KMS-11 (cell line): ENCODE results near the gene NALF2.

Experiments used
- H2AFZ ChIP-seq: fragments of 200-600 bp; sonication (generic); 2 replicates; pipeline ENCODE4 v1.6.1; 2016; ENCODE audit warnings: antibody characterized with exemption, mixed run types, low read depth
- H3K27ac ChIP-seq: fragments of 200-600 bp; sonication (generic); 2 replicates; pipeline ENCODE4 v1.6.1; 2016; ENCODE audit warnings: mild to moderate bottlenecking, mixed run types
- H3K27me3 ChIP-seq: fragments of 200-600 bp; sonication (generic); 2 replicates; pipeline ENCODE4 v1.6.1; 2017; ENCODE audit warnings: mild to moderate bottlenecking, low read depth, mixed run types, moderate library complexity; ENCODE audit not compliant: insufficient read depth
- H3K36me3 ChIP-seq: fragments of 200-600 bp; sonication (generic); 2 replicates; pipeline ENCODE4 v1.6.1; 2017; ENCODE audit warnings: mild to moderate bottlenecking, mixed run types; ENCODE audit not compliant: insufficient read depth
- H3K4me1 ChIP-seq: fragments of 200-600 bp; sonication (generic); 2 replicates; pipeline ENCODE4 v1.6.1; 2016; ENCODE audit warnings: mild to moderate bottlenecking, low read depth, mixed run types; ENCODE audit not compliant: poor library complexity, severe bottlenecking
- H3K4me2 ChIP-seq: fragments of 200-600 bp; sonication (generic); 2 replicates; pipeline ENCODE4 v1.7.0; 2016; ENCODE audit warnings: mild to moderate bottlenecking, mixed run types
- H3K4me3 ChIP-seq: fragments of 200-600 bp; sonication (generic); IDR thresholded peaks from 2 replicates; pipeline ENCODE4 v1.6.1; 2017; ENCODE audit warnings: low read depth, low read length, mixed read lengths; ENCODE audit not compliant: insufficient read depth
- H3K79me2 ChIP-seq: fragments of 200-600 bp; sonication (generic); 2 replicates; pipeline ENCODE4 v1.6.1; 2016; ENCODE audit warnings: low read depth, mixed run types; ENCODE audit not compliant: insufficient read depth
- H3K9ac ChIP-seq: fragments of 200-600 bp; sonication (generic); 2 replicates; pipeline ENCODE4 v1.6.1; 2016; ENCODE audit warnings: mild to moderate bottlenecking, mixed run types
- H4K20me1 ChIP-seq: fragments of 200-600 bp; sonication (generic); 2 replicates; pipeline ENCODE4 v1.6.1; 2016; ENCODE audit warnings: mild to moderate bottlenecking, mixed run types; ENCODE audit not compliant: insufficient read depth
- TF ChIP-seq, protein P1 (sequence below): fragments of 200-600 bp; sonication (generic); conservative IDR thresholded peaks from 2 replicates; pipeline ENCODE4 v1.6.1; 2017; ENCODE audit warnings: low read depth, mild to moderate bottlenecking, antibody characterized with exemption, low read length, moderate library complexity, mixed read lengths

The NALF2 gene

DNA sequence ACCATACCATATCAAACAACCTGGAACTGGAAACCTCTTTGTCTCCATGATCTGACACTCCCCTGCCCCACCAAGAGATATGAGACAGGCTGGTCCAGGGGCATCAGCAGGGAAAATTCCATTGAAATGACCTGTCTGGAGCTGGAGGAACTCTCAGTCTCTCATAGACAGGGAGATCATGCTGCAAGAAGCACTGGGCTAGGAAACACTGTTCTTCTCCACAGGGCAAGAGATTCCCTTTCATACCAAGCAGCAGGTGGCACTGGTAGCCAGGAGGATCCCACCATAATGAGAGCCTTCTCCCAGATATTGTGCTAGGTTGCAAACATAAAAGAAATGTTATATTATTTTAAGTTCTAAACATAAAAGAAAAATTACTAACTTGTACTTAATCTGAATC lies 14.5 kb upstream of the NALF2 start:
- Histone ChIP-seq H2AFZ (no peak overlapping the region), H3K79me2 (no peaks in the 10 kb centered on the region), H3K4me1 (no peaks in the 10 kb centered on the region), H4K20me1 (no peaks in the 10 kb centered on the region), H3K4me3 (no peak overlapping the region), H3K9ac (no peak overlapping the region), H3K4me2 (no peak overlapping the region), H3K27ac (no peak overlapping the region), H3K36me3 (no peaks in the 10 kb centered on the region), H3K27me3 (no peaks in the 10 kb centered on the region)
- TF ChIP-seq, protein P1, sequence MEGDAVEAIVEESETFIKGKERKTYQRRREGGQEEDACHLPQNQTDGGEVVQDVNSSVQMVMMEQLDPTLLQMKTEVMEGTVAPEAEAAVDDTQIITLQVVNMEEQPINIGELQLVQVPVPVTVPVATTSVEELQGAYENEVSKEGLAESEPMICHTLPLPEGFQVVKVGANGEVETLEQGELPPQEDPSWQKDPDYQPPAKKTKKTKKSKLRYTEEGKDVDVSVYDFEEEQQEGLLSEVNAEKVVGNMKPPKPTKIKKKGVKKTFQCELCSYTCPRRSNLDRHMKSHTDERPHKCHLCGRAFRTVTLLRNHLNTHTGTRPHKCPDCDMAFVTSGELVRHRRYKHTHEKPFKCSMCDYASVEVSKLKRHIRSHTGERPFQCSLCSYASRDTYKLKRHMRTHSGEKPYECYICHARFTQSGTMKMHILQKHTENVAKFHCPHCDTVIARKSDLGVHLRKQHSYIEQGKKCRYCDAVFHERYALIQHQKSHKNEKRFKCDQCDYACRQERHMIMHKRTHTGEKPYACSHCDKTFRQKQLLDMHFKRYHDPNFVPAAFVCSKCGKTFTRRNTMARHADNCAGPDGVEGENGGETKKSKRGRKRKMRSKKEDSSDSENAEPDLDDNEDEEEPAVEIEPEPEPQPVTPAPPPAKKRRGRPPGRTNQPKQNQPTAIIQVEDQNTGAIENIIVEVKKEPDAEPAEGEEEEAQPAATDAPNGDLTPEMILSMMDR: no peak

DNA sequence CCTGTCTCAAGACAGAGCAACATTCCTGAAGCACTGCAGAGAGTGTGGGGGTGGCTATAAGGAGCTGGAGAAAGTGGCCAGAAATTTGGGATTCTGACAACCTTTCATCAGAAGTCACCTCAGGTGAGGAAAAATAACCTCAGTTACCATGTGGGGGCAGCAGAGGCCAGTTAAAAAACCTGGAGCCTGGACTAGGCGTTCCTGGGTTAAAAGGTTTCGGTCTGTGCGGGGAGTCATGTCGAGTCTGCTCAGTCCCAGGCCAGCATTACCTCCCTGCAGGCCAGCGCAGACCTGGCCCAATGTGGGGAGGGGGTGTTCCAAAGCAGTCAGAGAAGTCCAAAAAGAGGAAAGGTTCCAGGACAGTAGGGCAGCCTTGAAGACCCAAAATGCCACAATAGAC lies 10.9 kb upstream of the NALF2 start:
- Histone ChIP-seq H3K4me1 (no peaks in the 10 kb centered on the region), H3K36me3 (no peaks in the 10 kb centered on the region), H2AFZ (no peak overlapping the region), H3K27me3 (no peaks in the 10 kb centered on the region), H3K4me3 (no peak overlapping the region), H4K20me1 (no peaks in the 10 kb centered on the region), H3K79me2 (no peaks in the 10 kb centered on the region), H3K4me2 (no peak overlapping the region), H3K27ac (no peak overlapping the region), H3K9ac (no peak overlapping the region)
- TF ChIP-seq, protein P1: peak; percentile 72

DNA sequence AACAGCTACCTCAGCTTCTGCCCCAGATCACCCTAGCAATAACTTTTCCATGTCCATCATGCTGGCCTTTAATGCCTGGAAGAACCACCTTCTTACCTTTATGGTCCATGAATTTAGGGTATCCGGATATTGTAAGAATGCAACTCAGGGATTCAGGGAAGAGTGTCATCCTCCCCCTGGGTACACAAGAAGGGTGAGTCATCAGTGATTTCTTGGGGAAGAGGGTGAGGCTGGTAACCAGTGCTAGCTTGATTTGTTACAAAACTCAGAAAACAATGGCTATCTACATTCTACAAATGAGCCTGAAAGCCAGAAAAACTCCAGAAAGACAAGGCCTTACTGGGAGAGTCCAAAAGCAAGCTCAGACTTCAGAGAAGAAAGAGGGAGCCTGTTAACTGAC lies 10.4 kb upstream of the NALF2 start:
- Histone ChIP-seq H3K27ac (no peak overlapping the region), H3K79me2 (no peaks in the 10 kb centered on the region), H2AFZ (no peak overlapping the region), H3K36me3 (no peaks in the 10 kb centered on the region), H3K27me3 (no peaks in the 10 kb centered on the region), H3K9ac (no peak overlapping the region), H4K20me1 (no peaks in the 10 kb centered on the region), H3K4me2 (no peak overlapping the region), H3K4me1 (no peaks in the 10 kb centered on the region), H3K4me3 (no peak overlapping the region)
- TF ChIP-seq, protein P1: no peak

DNA sequence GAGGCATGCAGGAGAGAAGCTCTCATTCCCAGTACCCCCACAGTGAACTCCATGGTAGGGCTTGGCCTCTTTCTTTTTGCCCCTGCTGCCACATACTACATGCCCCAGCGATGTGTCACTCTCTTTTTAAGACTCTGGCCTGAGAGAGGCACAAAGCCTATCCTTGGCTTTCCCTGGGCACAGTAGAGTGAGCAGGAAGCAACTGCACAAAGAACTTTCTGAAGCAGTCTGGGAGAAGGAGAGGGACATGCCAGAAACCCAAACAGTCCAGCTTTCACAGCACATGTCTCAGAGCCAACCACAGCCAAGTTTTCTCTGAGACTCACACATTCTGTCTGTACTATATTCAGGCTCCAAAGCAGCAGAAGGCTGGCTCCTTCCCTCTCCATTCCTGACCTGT lies 7.9 kb upstream of the NALF2 start:
- H3K27me3 ChIP-seq: no peaks in the 10 kb centered on the region
- no peak overlapping the region for H3K9ac ChIP-seq
- no peak overlapping the region for H3K27ac ChIP-seq
- no peaks in the 10 kb centered on the region for H3K36me3 ChIP-seq
- H3K79me2 ChIP-seq: no peaks in the 10 kb centered on the region
- TF ChIP-seq, protein P1: no peak
- H4K20me1 ChIP-seq: no peaks in the 10 kb centered on the region
- no peaks in the 10 kb centered on the region for H3K4me1 ChIP-seq
- H2AFZ ChIP-seq: no peak overlapping the region
- no peak overlapping the region for H3K4me3 ChIP-seq
- H3K4me2 ChIP-seq: no peak overlapping the region

DNA sequence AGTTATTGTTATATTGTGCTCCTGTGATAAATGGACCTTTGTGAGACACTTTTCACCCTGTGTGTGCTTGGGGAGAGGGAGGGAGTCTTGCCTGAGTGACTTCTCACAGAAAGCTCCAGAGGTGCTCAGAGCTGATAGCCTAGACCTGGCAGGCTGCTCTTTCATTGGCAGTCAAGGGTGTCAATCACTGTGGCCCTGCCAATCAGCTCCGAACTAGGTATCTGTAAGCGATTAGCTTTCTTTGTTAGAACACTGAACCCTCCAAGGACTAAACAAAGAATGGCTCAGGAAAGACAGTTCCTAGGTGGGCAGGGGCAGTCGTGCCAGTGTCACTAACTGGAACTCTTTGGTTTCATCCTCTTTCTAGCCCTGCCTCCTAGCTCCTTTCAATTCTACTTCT lies 2.7 kb upstream of the NALF2 start:
- TF ChIP-seq, protein P1: no peak
- Histone ChIP-seq H3K4me1 (no peaks in the 10 kb centered on the region), H3K27me3 (no peaks in the 10 kb centered on the region), H3K36me3 (no peaks in the 10 kb centered on the region), H3K9ac (no peak overlapping the region), H2AFZ (no peak overlapping the region), H3K79me2 (no peaks in the 10 kb centered on the region; the same call in 1 of the 2 replicates), H3K4me2 (no peak overlapping the region), H3K4me3 (no peak overlapping the region), H4K20me1 (no peaks in the 10 kb centered on the region), H3K27ac (no peak overlapping the region)
